Kidney glomerular epithelial cell (primary cell): ENCODE results near the gene GSE1.

Experiments
- DNase-seq: peaks from one replicate; lab custom pipeline; 2025; lab: John Stamatoyannopoulos, UW

Gene GSE1

DNA sequence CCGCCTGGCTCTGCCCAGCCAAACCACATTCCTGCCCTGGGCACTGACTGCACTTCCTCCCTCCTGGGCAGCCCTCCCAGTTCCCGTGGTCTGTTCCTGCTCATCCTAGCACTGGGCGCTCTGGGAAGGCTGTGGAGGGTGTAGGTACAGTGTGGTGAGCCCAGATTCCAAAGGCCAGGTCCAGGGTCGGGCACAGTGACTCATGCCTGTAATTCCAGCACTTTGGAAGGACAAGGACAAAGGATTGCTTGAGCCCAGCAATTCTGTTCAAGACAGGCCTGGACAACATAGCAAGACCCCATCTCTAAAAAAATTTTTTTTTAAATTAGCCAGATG, 107.1 kb downstream of the GSE1 start:
- DNase-seq = peak; percentile 74

DNA sequence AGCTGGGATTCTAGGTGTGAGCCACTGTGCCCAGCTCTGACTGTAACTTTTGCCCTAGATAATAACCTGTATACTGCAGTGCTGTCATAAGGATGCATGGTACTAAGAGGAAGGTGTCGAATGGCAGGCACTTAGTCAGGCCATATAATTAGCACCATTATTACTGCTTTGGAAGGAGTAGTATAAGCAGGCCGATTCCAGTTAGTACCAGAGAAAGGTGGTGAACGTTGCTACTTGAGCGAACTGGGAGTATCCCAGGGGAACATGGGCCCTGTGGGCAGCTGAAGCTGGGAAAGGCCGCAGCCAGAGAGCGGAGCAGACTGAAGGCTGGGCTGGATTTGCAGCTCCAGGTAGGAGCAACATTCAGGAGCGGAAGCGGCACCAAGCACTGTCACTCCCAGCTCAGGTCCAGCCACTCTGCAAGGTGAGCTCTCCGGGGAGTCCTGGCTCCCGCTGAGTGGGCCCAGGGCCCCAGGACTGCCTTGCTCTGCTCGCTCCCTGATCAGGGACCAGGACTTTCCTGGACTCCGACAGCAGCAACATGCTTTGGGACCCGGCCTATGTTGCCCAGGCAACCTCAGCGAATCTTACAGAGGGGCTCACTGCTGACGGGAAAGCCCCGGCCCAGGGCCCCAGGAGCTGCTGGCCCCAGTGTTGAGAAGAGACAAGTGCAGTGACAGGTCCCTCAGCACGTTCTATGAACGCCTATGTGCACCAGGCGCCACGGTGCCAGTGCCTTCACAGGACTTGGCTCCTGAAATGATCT, 109.2 kb downstream of the GSE1 start:
- no peak for DNase-seq

DNA sequence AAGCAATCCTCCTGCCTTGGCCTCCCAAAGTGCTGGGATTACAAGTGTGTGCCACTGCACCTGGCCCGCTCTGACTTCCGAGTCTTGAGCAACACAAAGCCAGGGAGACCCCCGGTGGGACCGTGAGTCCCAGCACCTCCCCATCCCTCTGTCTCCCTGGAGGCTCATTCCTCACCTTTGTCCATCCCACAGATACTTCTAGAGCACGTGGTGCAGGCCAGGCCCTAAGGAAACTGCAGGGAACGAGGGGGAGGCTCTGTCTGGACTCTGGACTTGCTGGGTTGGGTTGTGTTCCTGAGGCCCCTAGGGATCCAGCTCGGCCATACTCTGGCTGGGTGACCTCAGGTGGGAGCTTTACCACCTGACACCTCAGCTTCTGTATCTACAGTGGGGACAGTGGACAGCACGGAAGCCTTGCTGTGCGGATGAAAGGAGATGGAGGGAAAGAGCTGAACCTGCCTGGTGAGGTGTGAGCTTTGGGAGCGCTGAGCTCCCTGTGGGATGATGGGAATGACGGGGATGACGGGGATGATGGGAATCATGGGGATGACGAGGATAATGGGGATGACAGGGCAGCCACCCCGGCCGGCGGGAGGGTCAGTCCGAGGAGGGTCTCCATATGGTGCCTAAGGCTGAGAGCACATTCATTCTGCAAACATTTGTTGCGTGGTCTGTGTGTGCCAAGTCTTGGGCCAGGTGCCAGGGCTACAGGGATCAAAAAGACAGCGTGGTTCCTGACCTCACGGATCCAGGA, 111.2 kb downstream of the GSE1 start:
- no peak for DNase-seq

DNA sequence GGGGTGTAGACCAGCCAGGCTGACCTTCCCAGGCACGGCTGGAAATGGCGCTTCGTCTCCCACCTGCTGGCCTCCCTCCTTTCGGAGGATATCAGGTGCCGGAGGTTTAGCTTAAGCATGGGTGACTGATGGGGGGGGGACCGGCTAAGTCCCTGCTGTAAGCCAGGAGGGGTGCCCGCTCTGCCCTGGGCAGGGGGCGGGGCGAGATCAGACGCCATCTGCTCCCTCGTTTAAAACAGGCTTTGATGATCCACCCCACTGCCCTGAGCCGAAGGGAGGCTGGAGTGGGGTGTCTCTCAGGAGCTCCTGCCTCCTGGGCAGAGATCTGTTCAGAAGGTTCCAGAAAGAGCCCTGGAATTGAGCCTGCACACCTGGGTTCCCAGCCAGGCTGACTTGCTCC, 111.8 kb downstream of the GSE1 start:
- no peak for DNase-seq
